ENCODE measurements around the gene PTGFR.

Gene PTGFR

DNA sequence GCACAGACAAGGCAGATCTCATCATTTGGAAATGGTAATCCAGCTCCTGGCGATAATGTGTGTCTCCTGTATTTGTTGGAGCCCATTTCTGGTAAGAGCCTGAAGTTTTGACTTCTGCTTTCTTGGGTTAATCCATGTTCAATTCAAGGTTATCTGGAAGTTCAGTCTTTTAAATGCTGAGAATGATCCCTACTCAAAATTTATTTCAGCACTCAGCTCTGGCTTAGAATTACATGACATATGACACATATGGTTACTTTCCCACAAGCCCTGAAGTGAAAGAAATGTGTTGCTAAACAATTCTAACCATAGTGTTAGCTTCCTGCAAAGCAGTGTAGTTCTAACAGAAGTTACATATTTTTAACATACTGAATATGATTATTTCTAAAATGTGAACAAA, 2.7 kb downstream of the PTGFR start:
- Mint-ChIP-seq H3K27ac (no peak overlapping the region), H3K9me3 (no peaks in the 10 kb centered on the region), H3K27me3 (peaks cover 26% of the 10 kb centered on the region), H3K4me1 (peaks cover 3% of the 10 kb centered on the region), H3K4me3 (no peak overlapping the region), H3K36me3 (ENCODE audit: low read depth) (peaks cover 1% of the 10 kb centered on the region)
- no peak for DNase-seq
- no peak for ATAC-seq

- Mint-ChIP-seq H3K4me1 (no peaks in the 10 kb centered on the region), H3K27me3 (peaks cover 8% of the 10 kb centered on the region), H3K36me3 (ENCODE audit: low read depth) (no peaks in the 10 kb centered on the region), H3K27ac (no peak overlapping the region), H3K4me3 (no peak overlapping the region), H3K9me3 (no peaks in the 10 kb centered on the region)
- no peak for ATAC-seq
- DNase-seq: no peak
Observed at GRCh38 chr1:78497201-78497600, 6.4 kb downstream of the PTGFR start.

- no peak for ATAC-seq
- no peak overlapping the region for H3K27ac Mint-ChIP-seq
- no peaks in the 10 kb centered on the region for H3K36me3 Mint-ChIP-seq (ENCODE audit: low read depth)
Observed at GRCh38 chr1:78500529-78500928, 9.8 kb downstream of the PTGFR start.

DNA sequence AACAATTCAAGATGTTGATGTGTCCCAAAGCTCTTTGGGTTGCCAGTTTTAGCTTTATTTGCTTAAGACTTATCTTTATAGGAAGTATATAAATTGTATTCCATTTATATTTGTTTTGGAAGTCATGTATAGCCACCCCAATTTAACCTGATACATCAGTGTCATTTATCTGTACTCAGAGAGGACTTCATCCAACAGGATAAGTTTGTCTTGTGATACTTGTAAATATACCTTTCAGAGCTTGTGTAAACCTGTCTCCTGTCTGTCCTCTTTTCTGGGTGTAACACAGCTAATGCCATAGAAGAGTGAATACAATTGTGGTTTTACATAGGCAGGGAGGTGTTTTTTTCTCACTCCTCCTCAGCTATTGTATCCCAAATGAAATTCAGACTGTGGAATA, 10.4 kb downstream of the PTGFR start:
- no peaks in the 10 kb centered on the region for H3K4me1 Mint-ChIP-seq
- peaks cover 5% of the 10 kb centered on the region for H3K27me3 Mint-ChIP-seq
- no peak overlapping the region for H3K27ac Mint-ChIP-seq
- no peaks in the 10 kb centered on the region for H3K36me3 Mint-ChIP-seq (ENCODE audit: low read depth)
- ATAC-seq (no peak), DNase-seq (no peak)
- H3K9me3 Mint-ChIP-seq: no peaks in the 10 kb centered on the region
- no peak overlapping the region for H3K4me3 Mint-ChIP-seq

More at GRCh38 chr1:78500529-78500928, 9.8 kb downstream of the PTGFR start:
- Mint-ChIP-seq H3K4me1 (no peaks in the 10 kb centered on the region), H3K4me3 (no peak overlapping the region), H3K9me3 (no peaks in the 10 kb centered on the region), H3K27me3 (peaks cover 5% of the 10 kb centered on the region)
- DNase-seq: no peak

GRCh38 chr1:78511334-78511733, 20.6 kb downstream of the PTGFR start:
- Mint-ChIP-seq H3K4me1 (no peaks in the 10 kb centered on the region), H3K27ac (no peak overlapping the region), H3K4me3 (no peak overlapping the region), H3K36me3 (ENCODE audit: low read depth) (peaks cover 4% of the 10 kb centered on the region), H3K9me3 (peaks cover 22% of the 10 kb centered on the region), H3K27me3 (no peaks in the 10 kb centered on the region)
- DNase-seq (no peak), ATAC-seq (no peak)

DNA sequence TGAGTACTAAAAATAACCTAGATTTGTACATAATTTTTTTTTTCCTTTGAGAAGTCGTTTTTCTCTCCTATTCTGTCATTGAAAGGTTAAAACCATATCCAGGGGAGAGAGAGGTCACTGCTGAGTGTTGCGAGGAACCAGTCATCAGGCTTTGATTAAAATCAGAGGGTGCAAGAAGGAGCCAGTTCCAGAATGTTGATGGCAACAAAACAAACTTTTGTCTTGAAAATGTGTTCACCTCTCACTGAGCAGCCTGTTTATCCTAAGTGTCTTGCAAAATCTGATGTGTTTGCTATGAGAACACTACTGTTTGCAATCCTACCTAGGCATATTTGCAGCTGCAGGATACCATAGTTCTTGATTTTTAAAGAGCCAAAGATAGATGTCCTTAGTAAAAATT, 25.9 kb downstream of the PTGFR start:
- Mint-ChIP-seq H3K4me3 (no peak overlapping the region), H3K27me3 (no peaks in the 10 kb centered on the region), H3K4me1 (no peaks in the 10 kb centered on the region), H3K9me3 (peaks cover 14% of the 10 kb centered on the region), H3K36me3 (ENCODE audit: low read depth) (peaks cover 3% of the 10 kb centered on the region), H3K27ac (no peak overlapping the region)
- ATAC-seq (no peak), DNase-seq (no peak)

DNA sequence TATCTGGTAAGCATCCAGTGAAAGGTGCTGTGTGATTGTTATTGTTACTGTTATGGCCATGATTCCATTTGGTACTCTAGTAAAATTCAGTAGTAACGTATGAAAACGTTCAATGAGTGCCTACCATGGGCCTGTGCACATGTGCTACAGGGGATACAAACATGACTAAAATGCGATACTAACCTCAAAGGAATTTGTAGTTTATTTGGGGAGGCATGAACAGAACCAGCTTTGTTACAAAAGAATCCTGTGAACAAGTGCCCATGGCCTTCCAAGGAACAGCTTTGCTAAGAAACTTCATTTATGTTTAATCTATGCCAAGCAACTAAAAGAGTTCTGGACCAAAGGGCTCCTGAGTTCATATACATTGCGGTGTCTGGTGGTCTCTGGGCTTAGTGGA, 28.7 kb downstream of the PTGFR start:
- no peak for DNase-seq
- ATAC-seq: no peak
- Mint-ChIP-seq H3K9me3 (no peaks in the 10 kb centered on the region), H3K27ac (no peak overlapping the region), H3K27me3 (peaks cover 1% of the 10 kb centered on the region), H3K36me3 (ENCODE audit: low read depth) (no peaks in the 10 kb centered on the region), H3K4me1 (no peaks in the 10 kb centered on the region), H3K4me3 (no peak overlapping the region)

- DNase-seq: no peak
Observed at GRCh38 chr1:78520216-78520615, 29.4 kb downstream of the PTGFR start.

GRCh38 chr1:78520843-78521242, 30.1 kb downstream of the PTGFR start:
- Mint-ChIP-seq H3K4me3 (no peak overlapping the region), H3K4me1 (no peaks in the 10 kb centered on the region), H3K27me3 (peaks cover 1% of the 10 kb centered on the region), H3K9me3 (no peaks in the 10 kb centered on the region), H3K27ac (no peak overlapping the region), H3K36me3 (ENCODE audit: low read depth) (no peaks in the 10 kb centered on the region)
- DNase-seq: no peak
- no peak for ATAC-seq

More at GRCh38 chr1:78520216-78520615, 29.4 kb downstream of the PTGFR start:
- Mint-ChIP-seq H3K27me3 (peaks cover 1% of the 10 kb centered on the region), H3K9me3 (no peaks in the 10 kb centered on the region), H3K27ac (no peak overlapping the region), H3K4me1 (no peaks in the 10 kb centered on the region), H3K4me3 (no peak overlapping the region), H3K36me3 (ENCODE audit: low read depth) (no peaks in the 10 kb centered on the region)
- ATAC-seq: no peak

- no peak overlapping the region for H3K4me3 Mint-ChIP-seq
- H3K9me3 Mint-ChIP-seq: no peaks in the 10 kb centered on the region
- DNase-seq: no peak
- no peaks in the 10 kb centered on the region for H3K36me3 Mint-ChIP-seq (ENCODE audit: low read depth)
- H3K4me1 Mint-ChIP-seq: no peaks in the 10 kb centered on the region
- peaks cover 1% of the 10 kb centered on the region for H3K27me3 Mint-ChIP-seq
- no peak for ATAC-seq
- H3K27ac Mint-ChIP-seq: no peak overlapping the region
Observed at GRCh38 chr1:78522136-78522535, 31.4 kb downstream of the PTGFR start.

- Mint-ChIP-seq H3K27me3 (peaks cover 5% of the 10 kb centered on the region), H3K4me1 (no peaks in the 10 kb centered on the region), H3K27ac (no peak overlapping the region), H3K9me3 (no peaks in the 10 kb centered on the region), H3K36me3 (ENCODE audit: low read depth) (no peaks in the 10 kb centered on the region), H3K4me3 (no peak overlapping the region)
- DNase-seq: no peak
- no peak for ATAC-seq
Observed at GRCh38 chr1:78526496-78526895, 35.7 kb downstream of the PTGFR start.

DNA sequence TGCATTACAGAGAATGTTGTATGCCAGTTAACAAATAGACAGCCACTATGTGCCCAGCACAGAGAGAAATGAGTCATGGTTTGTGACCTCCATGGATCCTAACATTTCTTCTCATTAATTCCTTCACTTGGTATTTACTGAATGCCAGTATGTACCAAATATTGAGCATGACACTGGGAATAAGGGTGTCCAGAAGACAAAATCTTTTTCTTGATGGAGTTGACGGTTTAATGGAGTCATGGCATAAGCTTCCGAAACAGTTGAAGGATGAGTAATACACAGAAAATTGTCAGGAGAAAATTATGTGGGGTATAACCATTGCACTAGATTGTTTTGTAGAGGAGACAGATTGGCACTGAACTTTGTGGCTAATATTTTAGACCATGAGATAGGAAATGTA, 36.9 kb downstream of the PTGFR start:
- Mint-ChIP-seq H3K27ac (no peak overlapping the region), H3K9me3 (no peaks in the 10 kb centered on the region), H3K36me3 (ENCODE audit: low read depth) (no peaks in the 10 kb centered on the region), H3K27me3 (peaks cover 4% of the 10 kb centered on the region), H3K4me1 (no peaks in the 10 kb centered on the region), H3K4me3 (no peak overlapping the region)
- no peak for DNase-seq
- ATAC-seq: no peak

- Mint-ChIP-seq H3K27me3 (peaks cover 3% of the 10 kb centered on the region), H3K4me3 (no peak overlapping the region), H3K27ac (no peak overlapping the region), H3K9me3 (no peaks in the 10 kb centered on the region), H3K36me3 (ENCODE audit: low read depth) (no peaks in the 10 kb centered on the region), H3K4me1 (no peaks in the 10 kb centered on the region)
- no peak for ATAC-seq
- no peak for DNase-seq
Observed at GRCh38 chr1:78533527-78533926, 42.8 kb downstream of the PTGFR start.

- no peak overlapping the region for H3K4me3 Mint-ChIP-seq
- H3K4me1 Mint-ChIP-seq: no peaks in the 10 kb centered on the region
- no peak for ATAC-seq
Observed at GRCh38 chr1:78535286-78535685, 44.5 kb downstream of the PTGFR start.

GRCh38 chr1:78536427-78536826, 45.7 kb downstream of the PTGFR start:
- no peaks in the 10 kb centered on the region for H3K4me1 Mint-ChIP-seq
- H3K36me3 Mint-ChIP-seq (ENCODE audit: low read depth): peaks cover under 1% of the 10 kb centered on the region
- no peak for ATAC-seq

More at GRCh38 chr1:78535286-78535685, 44.5 kb downstream of the PTGFR start:
- H3K36me3 Mint-ChIP-seq (ENCODE audit: low read depth): no peaks in the 10 kb centered on the region
- H3K9me3 Mint-ChIP-seq: no peaks in the 10 kb centered on the region
- H3K27ac Mint-ChIP-seq: no peak overlapping the region
- DNase-seq: no peak
- H3K27me3 Mint-ChIP-seq: peaks cover 3% of the 10 kb centered on the region

GRCh38 chr1:78540048-78540447, 49.3 kb downstream of the PTGFR start:
- DNase-seq: no peak
- Mint-ChIP-seq H3K4me3 (no peak overlapping the region), H3K4me1 (no peaks in the 10 kb centered on the region), H3K27ac (no peak overlapping the region), H3K27me3 (peaks cover 5% of the 10 kb centered on the region), H3K9me3 (peaks cover 7% of the 10 kb centered on the region), H3K36me3 (ENCODE audit: low read depth) (peaks cover 2% of the 10 kb centered on the region)
- no peak for ATAC-seq

More at GRCh38 chr1:78536427-78536826, 45.7 kb downstream of the PTGFR start:
- peaks cover 3% of the 10 kb centered on the region for H3K27me3 Mint-ChIP-seq
- no peak for DNase-seq
- no peak overlapping the region for H3K4me3 Mint-ChIP-seq
- H3K9me3 Mint-ChIP-seq: peaks cover 2% of the 10 kb centered on the region
- H3K27ac Mint-ChIP-seq: no peak overlapping the region

All from activated naive CD8-positive, alpha-beta T cell treated with anti-CD3 and anti-CD28 coated beads, Interleukin-2, amount 50 U/mL, for 24 hours (primary cell).